NT2/D1 (cell line): ENCODE measurements around the gene POLR3K.

Source experiments
- SUZ12 ChIP-seq: IDR thresholded peaks from 2 replicates; pipeline ENCODE4 v1.6.1; 2011; ENCODE audit not compliant: insufficient read length, insufficient read depth; ENCODE audit errors: extremely low read depth
- YY1 ChIP-seq: IDR thresholded peaks from 2 replicates; pipeline ENCODE4 v1.6.1; 2011; ENCODE audit not compliant: insufficient read length, insufficient read depth
- ZNF274 ChIP-seq: IDR thresholded peaks from 2 replicates; pipeline ENCODE4 v1.6.1; 2011; ENCODE audit warnings: mild to moderate bottlenecking, low read depth, low read length

GRCh38 chr16:43294-43693, 10.1 kb downstream of the POLR3K start:
- TF ChIP-seq SUZ12 = no peak
- no peak for TF ChIP-seq YY1
- TF ChIP-seq ZNF274 = no peak
